DND-41 (cell line): Measurements from ENCODE around the gene CHP1.

Experiments
- CTCF ChIP-seq: IDR thresholded peaks from 2 replicates; pipeline ENCODE4 v1.5.1; 2012; ENCODE audit warnings: borderline replicate concordance, low read length, moderate library complexity, mild to moderate bottlenecking; ENCODE audit not compliant: poor library complexity, severe bottlenecking; ENCODE audit errors: extremely low read depth
- EZH2 ChIP-seq: IDR thresholded peaks from 3 replicates; pipeline ENCODE4 v1.6.1; 2012; ENCODE audit warnings: borderline replicate concordance, low read depth, mild to moderate bottlenecking, moderate library complexity, low read length, inconsistent platforms; ENCODE audit not compliant: severe bottlenecking

- TF ChIP-seq EZH2 (no peak), CTCF (no peak)
Observed at GRCh38 chr15:41233367-41233771, 2.3 kb downstream of the CHP1 start.
